GM12865 (cell line): ENCODE data around the gene RAB1B.

Experiments
- DNase-seq: peaks from one replicate; pipeline ENCODE4 v3.0.0; 2010; ENCODE audit warnings: low read depth
- H3K4me3 ChIP-seq: 2 replicates; pipeline ENCODE4 v1.5.1; 2011; ENCODE audit warnings: mild to moderate bottlenecking, low read depth, low read length, control low read depth
- TF ChIP-seq, protein P1 (sequence below): IDR thresholded peaks from 2 replicates; pipeline ENCODE4 v1.5.1; 2011; ENCODE audit warnings: low read length, control low read depth, low read depth, inconsistent platforms; ENCODE audit not compliant: insufficient read depth; ENCODE audit errors: missing control alignments

The RAB1B gene

DNA sequence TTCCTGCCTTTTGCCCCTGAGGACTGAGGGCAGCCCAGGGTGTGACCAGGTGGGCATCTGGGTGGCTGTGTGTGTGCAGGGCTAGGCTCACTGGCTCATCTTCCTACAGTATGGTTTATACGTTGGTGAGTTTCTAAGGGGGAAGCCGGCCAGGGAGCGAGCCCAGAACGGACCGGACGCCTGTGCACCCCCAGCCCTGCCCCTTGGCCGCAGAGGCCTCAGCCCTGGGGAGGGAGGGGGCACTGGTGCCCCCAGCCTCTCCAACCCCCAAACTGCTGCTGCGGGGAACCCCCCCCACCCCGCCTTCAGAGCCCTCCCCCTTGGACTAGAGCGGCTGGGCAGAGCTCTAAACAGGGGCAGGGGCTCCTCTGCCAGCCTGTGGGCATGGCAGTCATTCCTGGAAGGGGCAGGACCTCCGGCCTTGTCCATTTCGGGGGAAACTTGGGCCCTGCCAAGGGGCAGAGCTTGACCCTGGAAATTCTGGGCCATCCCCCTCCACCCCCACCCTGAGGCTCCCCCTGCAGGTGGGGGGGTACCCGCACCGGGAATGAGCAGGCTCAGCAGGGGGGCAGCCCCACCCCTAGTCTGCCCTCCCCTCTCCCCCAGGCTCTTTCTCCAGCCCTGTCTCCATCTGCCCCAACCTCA is 15.1 kb downstream of the RAB1B start:
- DNase-seq: no peak
- TF ChIP-seq, protein P1, sequence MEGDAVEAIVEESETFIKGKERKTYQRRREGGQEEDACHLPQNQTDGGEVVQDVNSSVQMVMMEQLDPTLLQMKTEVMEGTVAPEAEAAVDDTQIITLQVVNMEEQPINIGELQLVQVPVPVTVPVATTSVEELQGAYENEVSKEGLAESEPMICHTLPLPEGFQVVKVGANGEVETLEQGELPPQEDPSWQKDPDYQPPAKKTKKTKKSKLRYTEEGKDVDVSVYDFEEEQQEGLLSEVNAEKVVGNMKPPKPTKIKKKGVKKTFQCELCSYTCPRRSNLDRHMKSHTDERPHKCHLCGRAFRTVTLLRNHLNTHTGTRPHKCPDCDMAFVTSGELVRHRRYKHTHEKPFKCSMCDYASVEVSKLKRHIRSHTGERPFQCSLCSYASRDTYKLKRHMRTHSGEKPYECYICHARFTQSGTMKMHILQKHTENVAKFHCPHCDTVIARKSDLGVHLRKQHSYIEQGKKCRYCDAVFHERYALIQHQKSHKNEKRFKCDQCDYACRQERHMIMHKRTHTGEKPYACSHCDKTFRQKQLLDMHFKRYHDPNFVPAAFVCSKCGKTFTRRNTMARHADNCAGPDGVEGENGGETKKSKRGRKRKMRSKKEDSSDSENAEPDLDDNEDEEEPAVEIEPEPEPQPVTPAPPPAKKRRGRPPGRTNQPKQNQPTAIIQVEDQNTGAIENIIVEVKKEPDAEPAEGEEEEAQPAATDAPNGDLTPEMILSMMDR: no peak
- H3K4me3 ChIP-seq: no peak overlapping the region

DNA sequence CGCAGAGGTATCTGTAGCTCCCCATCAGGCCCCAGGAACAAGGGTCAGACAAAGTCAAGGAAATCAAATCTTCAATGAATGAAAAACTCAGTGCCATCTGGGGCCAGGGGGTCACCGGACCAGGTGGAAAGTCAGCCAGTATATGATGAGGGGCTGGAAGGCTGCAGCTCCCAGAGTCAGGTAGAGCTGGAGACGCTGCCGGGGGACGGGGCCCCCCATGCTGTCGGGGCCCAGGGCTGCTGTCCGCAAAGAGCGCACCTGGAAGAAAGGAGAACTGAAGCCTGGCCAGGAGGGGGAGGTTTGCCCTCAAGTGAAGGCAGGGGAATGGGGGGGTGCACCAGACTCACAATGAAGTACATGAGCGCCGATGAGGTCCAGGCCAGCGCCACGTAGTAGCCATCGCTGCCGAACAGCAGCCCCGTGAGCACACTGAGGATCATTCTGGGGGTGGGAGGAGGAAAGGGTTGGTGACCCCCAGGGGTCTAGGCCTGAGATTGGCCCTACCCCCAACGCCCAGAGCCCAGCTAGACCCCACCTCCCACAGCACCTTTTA is 16.2 kb downstream of the RAB1B start:
- no peak for DNase-seq
- TF ChIP-seq, protein P1: no peak
- H3K4me3 ChIP-seq: no peak overlapping the region

DNA sequence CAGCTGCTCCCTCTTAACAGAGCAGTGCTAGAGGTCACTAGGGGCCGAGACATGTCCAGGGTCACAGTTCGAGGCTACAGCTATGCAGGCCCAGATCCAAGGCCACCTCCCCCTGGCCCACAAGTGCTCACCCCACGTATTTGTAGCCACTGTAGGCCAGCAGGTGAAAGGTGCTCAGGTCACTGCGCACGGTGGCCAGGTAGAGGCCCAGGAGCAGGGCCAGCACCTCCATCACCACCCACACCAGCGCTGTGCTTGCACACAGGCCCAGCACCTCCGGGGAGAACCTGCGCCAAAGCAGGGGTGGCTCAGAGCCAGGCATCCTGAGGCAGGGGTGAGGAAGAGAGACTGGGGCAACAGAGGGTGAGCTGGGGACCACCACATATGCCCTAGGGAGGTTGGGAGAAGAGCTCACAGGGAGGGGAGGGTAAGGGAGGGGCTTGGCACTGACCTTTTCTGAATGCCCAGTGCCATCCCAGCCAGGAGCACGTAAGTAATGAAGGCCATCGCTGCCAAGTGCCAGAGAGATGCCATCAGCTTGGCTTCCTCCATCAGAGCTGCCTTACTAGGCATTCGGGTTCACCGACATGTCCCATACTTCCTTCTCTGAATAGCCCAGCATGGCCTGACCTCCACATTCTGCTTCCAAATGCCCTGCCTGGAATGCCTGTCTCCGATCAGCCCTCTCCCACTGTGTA is 17.0 kb downstream of the RAB1B start:
- no peak for DNase-seq
- TF ChIP-seq, protein P1: no peak
- H3K4me3 ChIP-seq: no peak overlapping the region

DNA sequence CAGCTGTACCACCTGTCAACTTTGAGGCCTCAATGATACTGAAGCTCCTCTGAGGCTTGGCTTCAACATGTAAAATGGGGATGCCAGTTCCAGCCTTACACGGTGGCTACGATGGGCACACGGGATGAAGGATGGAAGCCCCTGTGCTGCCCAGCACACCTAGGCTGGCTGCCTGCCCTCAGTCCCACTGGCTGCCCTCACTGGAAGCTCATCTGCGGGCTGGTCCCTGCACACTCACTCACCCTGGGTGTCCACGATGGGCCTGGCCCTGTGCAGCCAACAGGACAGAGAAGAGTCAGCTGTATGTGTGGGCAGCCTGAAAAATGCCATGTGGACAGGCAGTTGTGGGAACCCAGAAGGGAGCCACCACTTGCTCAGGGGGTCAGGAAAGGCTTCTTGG is 18.3 kb downstream of the RAB1B start:
- TF ChIP-seq, protein P1: no peak
- no peak for DNase-seq
- no peak overlapping the region for H3K4me3 ChIP-seq

DNA sequence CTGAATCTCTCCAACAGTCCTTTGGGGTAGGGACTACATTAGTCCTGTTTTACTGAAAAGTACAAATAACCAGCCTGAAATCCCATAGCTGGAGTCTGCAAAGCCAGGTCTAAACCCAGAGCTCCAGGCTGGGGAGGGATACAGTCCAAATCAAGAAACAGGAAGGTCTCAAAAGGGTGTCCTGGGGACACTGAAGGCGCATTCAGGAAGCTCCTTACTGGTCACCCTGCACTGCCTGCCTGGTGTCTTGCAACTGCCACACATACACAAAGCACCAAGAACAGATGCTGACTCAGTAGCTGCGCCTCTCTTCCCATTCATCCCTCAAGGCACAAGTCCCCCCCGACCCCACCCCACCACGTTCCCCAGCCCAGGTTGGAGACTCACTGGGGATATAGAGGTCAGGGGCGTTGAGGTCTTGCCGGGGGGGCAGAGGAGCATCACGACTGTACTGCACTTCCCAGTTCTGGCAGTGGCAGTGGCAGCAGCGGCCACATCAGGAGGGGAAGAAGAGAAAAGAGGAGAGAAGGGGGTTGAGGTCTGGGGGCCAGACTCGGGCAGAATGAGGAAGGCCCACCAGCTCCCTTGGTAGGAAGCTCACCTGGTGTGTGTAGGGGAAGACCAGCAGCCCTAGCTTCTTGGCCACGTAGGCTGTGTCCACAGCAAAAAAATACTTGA is 18.9 kb downstream of the RAB1B start:
- TF ChIP-seq, protein P1: no peak
- H3K4me3 ChIP-seq: no peak overlapping the region
- DNase-seq: no peak

DNA sequence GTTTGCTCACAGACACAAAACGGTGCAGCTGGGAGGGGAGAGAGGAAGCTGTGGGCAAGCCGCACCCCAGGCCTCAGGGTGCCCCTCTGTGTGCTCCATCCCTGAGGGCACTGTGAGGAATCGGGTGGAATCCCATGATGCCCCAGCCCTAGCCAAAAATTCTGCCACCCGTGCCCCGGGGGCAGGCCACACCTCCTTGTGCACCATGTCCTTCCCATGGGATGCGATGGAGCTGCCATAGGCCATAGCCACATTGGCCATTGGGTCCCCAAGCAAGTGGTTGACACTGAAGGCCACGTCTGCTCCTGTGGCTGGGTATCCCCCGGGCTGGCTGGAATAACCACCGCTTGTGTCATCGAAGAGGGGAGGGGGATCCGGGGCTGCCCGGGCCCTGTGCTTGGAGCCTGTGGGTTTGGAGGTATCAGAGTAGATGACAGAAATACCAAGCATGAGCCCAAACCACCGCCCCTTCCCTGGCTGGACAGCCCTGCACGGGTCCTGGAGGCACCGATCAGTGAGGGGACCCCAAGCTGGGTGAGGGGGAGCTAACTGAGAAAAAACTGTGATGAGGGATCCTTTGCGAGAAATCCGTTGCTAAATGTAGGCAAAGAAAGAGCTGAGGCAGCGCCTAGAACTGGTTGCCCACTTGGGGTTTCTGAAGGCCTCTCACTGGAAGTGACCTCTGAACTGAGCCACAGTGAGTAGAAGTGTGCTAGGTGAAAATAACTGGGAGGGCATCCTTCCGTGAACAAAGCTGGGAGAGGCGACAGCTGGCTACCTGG is 19.6 kb downstream of the RAB1B start:
- TF ChIP-seq, protein P1: no peak
- DNase-seq: no peak
- H3K4me3 ChIP-seq: peak overlapping the region; percentile 80
